Measurements from ENCODE around the gene DACT2. TPM values are rescaled to one million over a fixed set of nuclear protein-coding genes. Genes with fewer than 3 reads are reported as not detected.

Gene DACT2
- total and polyA plus RNA-seq, 9 of the 15 experiments (the other 6 are each of a cell fraction or from before 2014, with no cell fraction given), result not detected

DNA sequence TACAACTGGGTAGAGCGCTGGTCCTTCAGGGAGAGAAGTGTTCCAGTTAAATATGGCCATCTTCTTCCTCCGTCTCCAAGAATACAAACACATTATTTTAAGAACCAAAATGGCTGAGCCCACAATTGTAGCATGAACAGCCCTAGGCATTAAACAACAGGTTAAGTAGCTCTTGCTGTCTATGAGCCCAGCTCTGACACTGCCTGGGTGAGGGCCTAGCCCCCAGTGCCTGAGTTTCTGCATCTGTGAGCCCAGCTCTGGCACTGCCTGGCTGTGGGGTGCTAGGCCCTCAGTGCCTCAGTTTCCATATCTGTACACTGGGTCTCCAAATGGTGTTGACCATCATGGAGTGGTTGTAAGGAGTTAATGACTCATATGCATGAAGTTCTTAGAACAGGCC lies 24.8 kb upstream of the DACT2 start (continued):
- TF ChIP-seq, protein P1, sequence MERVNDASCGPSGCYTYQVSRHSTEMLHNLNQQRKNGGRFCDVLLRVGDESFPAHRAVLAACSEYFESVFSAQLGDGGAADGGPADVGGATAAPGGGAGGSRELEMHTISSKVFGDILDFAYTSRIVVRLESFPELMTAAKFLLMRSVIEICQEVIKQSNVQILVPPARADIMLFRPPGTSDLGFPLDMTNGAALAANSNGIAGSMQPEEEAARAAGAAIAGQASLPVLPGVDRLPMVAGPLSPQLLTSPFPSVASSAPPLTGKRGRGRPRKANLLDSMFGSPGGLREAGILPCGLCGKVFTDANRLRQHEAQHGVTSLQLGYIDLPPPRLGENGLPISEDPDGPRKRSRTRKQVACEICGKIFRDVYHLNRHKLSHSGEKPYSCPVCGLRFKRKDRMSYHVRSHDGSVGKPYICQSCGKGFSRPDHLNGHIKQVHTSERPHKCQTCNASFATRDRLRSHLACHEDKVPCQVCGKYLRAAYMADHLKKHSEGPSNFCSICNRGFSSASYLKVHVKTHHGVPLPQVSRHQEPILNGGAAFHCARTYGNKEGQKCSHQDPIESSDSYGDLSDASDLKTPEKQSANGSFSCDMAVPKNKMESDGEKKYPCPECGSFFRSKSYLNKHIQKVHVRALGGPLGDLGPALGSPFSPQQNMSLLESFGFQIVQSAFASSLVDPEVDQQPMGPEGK (CRISPR knock-in tag; IDR thresholded peaks at IDR 0.05; ENCODE audit: borderline replicate concordance), result no peak
- TF ChIP-seq NONO (IDR thresholded peaks at IDR 0.05; ENCODE audit: low read depth in 2 of 2, low read length in 1 of 2) (no peak), EP300 (IDR thresholded peaks at IDR 0.05; ENCODE audit: low read length) (no peak), MYC (IDR thresholded peaks at IDR 0.05; ENCODE audit: low read depth, low read length) (no peak), MYC (CRISPR knock-in tag; IDR thresholded peaks at IDR 0.05; ENCODE audit: borderline replicate concordance, low read depth) (no peak), ZNF146 (CRISPR knock-in tag; IDR thresholded peaks at IDR 0.05; ENCODE audit: unreplicated experiment) (no peak), HNRNPH1 (optimal IDR thresholded peaks at IDR 0.05; ENCODE audit: low read depth, low read length) (no peak), BRF1 (IDR thresholded peaks at IDR 0.05; ENCODE audit: borderline replicate concordance, extremely low read depth, insufficient read length) (no peak), POLR2AphosphoS5 (IDR thresholded peaks at IDR 0.05; ENCODE audit: control insufficient read depth, insufficient read depth, low read depth, low read length) (no peak), MTF1 (CRISPR knock-in tag; IDR thresholded peaks at IDR 0.05; ENCODE audit: borderline replicate concordance) (no peak), ZBTB1 (CRISPR knock-in tag; IDR thresholded peaks at IDR 0.05; ENCODE audit: borderline replicate concordance, low read depth) (no peak), CEBPG (CRISPR knock-in tag; IDR thresholded peaks at IDR 0.05) (no peak), CEBPG (tag; conservative IDR thresholded peaks at IDR 0.05 in 1 of 2, IDR thresholded peaks at IDR 0.05 in 1 of 2) (no peak)
